GM18867 (cell line): ENCODE measurements around the gene ASCL2.

Experiments used
- ATAC-seq: cut with Tn5 transposase; IDR thresholded peaks from one replicate; pipeline ENCODE4 v1.9.1; 2021; ENCODE audit warnings: mild to moderate bottlenecking, moderate library complexity; ENCODE audit not compliant: unreplicated experiment

Gene ASCL2

GRCh38 chr11:2270322-2271076 lies at the start of gene ASCL2:
Gene ASCL2 (minus strand): TSS chr11:2270588. CDS start chr11:2270332, 256 bp downstream.
- ATAC-seq, result no peak

GRCh38 chr11:2319791-2320472 lies 49.5 kb upstream of the ASCL2 start:
- no peak for ATAC-seq

DNA sequence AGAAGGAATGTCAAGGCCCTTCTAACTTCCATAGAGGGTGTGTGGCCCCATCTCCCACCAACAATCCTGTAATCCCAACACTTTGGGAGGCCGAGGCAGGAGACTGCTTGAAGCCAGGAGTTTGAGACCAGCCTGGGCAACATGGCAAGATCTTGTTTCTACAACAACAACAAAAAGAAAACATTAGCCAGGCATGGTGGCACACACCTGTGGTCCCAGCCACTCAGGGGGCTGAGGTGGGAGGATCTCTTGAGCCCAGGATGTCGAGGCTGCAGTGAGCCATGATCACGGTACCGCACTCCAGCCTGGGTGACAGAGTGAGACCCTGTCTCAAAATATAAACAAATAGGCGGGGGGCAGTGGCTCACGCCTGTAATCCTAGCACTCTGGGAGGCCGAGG lies 48.3 kb upstream of the ASCL2 start:
- ATAC-seq, result no peak

DNA sequence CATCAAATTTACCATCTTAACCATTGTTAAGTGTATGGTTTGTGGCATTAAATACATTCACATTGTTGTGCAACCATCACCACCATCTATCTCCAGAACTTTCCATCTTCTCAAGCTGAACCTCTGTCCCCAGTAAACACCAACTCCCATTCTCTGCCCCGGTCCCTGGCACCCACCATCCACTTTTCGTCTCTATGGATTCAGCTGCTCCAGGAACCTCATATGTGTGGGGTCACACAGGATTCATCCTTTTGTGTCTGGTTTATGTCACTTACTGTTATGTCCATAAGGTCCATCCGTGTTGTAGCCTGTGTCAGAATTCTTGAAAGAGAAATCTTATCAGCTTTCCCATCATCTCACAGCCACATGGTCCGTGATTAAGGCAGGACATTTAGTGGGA lies 47.7 kb upstream of the ASCL2 start:
- no peak for ATAC-seq

GRCh38 chr11:2317354-2318050 lies 47.1 kb upstream of the ASCL2 start:
- no peak for ATAC-seq

- ATAC-seq, result no peak
These were observed 46.5 kb upstream of the ASCL2 start for GRCh38 chr11:2316963-2317244.

DNA sequence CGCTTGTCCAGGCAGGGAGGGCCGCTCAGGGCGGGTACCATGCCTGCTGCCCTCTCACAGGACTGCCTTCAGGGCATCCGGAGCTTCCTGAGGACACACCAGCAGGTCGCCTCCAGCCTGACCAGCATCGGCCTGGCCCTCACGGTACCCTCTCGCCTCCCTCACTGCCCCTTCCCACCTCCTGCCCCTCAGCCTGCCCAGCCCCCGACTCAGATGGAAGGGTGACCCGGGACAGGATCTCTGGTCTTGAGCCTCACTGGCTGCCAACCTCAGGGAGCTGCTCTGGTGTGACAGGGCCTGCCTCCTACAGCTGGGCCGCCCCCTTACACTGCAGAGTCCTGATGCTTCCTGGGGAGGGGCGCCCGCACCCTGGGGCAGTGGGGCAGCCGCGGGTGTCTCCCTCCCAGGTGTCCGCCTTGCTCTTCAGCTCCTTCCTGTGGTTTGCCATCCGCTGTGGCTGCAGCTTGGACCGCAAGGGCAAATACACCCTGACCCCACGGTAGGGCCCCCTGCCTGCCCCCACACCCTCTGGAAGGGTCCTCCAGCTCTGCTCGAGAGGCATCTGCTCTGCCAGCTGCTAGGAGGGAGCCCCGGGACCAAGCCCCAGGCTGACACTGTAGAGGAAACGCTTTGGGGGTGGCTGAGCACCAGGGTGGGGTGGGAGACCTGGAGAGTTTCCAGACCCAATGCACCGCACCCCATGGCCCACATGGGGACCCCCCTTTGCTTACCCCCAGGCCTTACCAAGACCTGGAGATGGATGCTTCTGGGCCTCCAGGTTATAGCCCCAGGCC lies 46.0 kb upstream of the ASCL2 start:
- no peak for ATAC-seq

DNA sequence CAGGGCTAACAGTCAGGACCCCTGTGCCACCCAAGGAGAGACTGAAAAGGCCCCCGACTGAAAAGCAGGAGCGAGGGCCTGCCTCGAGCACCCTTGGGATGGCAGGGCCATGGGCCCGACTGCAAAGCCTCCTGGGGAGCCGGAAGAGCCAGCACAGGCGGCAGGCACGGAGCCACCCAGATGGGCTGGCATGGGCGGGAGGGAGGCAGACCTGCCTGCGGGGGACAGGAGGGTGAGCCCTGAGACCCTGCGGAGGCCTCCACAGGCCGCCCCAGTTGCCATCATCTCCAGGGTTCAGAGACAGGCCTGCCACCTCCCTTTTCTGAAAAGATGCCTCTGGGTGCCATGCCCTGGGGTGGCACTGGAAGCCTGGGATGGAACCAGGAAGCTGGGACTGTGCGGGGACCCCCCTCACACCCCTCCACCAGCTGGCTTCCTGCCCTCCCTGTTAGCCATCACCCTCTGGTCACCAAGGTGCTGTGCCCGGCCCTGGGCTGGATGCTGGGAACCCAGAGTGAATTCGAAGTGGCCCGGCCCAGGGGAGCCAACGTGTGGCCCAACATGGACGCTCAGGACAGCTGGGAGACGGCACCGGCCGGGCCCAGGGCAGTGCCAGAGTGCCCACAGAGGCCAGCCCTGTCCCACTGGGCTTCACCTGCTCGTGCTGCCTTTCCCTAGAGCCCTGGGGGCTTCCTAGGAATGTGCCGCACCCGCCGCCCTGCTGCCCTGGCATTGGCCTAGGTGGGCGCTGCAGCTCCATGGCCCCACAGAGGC lies 45.2 kb upstream of the ASCL2 start:
- no peak for ATAC-seq

DNA sequence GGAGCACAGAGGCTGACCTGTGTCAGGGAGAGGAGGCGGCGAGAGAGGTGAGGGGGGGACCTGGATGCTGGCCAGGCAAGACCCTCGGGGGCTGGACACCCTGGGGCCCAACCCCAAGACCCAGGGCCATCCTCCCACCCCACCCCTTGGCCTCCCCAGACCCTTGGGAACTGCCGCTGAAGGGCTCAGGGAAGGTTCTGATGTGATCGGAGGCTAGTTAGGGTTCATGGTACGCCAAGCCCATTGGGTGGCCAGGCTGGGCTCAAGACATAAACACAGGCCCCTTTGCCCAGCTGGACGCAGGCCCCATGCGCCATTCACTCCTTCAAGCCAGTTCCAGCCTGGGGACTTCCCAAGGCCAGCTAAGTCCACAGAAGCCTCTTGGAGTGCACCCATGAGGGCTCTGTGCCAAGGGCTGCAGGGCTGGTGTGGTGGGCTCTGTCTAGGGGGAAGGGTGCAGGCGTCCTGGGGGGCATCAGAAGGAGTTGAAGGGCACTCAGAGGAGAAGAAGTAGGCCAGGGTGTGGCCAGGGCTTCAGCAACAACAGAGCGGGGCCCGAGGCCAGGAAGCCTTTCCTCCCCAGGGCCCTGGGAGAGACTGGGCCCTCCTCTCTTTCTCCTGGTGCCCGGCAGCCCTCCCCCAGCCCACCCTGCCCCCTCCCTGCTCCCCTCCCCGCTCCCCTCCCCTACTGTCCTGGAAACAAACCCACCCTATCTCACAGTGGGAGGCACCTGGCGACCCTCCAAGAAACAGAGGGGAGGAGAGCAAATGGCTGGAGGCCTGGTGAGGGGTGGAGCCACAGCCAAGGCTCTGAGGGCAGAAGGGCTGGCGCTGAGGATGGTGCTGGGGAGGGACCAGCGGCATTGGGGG lies 44.4 kb upstream of the ASCL2 start:
- no peak for ATAC-seq

- no peak for ATAC-seq
These were observed 43.7 kb upstream of the ASCL2 start for GRCh38 chr11:2314136-2314524.

DNA sequence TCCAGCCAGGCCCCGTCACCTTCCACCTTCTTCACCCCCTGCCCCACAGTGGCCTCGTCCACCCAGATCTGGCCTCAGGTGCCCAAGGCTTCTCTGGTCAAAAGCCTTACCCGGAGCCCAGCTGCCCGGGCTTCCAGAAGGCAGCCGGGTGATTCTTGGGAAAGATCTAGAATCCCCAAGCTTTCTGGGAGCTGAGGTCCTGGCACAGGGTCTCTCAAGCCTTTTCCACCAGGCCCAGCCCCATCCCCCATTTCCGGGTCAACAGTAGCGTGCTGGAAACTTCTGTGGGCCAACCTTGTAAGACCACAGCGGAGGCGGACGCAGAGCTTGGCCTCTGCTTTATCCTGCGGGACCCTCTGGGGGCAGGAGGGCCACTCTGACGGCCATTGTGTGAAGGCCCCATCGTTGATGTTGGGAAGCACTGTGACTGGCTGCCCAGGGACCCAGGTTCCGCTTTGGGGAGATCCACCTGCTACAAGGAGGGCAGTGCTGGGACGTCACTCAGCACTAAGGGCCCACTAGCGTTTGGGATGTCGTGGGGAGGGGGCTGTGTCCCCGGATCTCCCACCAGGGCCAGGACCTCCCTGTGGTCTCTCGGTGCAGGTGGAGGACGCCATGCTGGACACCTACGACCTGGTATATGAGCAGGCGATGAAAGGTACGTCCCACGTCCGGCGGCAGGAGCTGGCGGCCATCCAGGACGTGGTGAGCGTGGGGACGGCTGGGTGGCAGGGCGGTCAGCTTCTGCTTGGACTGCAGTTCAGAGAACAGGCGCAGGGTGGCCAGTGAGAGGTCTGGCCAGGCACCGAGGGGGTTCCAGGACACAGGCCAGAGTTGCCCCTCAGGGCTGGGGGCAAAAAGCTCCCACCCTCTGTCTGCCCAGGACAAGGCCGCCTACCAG lies 42.9 kb upstream of the ASCL2 start:
- no peak for ATAC-seq

- no peak for ATAC-seq
These were observed 42.0 kb upstream of the ASCL2 start for GRCh38 chr11:2312232-2313042.

- no peak for ATAC-seq
These were observed 41.2 kb upstream of the ASCL2 start for GRCh38 chr11:2311353-2312133.

DNA sequence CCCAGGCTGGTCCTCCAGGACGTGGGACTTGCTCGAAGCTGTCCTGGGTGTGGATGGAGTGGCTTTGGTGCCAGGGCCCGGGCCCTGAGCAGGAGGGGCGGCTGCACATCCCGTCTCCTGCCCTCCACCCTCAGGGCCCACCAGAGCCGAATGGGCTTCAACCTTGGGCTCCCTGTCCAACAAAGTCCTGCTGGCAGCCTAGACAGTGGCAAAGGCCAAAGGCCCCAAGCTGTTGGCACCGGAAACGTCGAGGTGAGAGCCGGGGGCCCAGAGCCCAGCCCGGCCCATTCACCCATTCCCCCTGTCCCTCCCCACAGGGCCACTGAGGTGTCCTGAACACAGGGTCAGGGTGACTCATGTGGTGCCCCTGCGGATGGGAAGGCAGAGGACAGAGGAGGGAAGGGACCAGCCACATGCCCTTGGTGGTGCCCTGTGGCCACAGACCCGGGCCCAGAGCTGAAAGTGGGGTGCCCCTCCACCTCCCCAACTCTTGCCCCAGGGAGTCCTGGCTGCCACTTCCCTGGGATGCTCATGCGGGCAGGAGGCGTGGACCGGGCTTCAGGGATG lies 40.5 kb upstream of the ASCL2 start:
- no peak for ATAC-seq

DNA sequence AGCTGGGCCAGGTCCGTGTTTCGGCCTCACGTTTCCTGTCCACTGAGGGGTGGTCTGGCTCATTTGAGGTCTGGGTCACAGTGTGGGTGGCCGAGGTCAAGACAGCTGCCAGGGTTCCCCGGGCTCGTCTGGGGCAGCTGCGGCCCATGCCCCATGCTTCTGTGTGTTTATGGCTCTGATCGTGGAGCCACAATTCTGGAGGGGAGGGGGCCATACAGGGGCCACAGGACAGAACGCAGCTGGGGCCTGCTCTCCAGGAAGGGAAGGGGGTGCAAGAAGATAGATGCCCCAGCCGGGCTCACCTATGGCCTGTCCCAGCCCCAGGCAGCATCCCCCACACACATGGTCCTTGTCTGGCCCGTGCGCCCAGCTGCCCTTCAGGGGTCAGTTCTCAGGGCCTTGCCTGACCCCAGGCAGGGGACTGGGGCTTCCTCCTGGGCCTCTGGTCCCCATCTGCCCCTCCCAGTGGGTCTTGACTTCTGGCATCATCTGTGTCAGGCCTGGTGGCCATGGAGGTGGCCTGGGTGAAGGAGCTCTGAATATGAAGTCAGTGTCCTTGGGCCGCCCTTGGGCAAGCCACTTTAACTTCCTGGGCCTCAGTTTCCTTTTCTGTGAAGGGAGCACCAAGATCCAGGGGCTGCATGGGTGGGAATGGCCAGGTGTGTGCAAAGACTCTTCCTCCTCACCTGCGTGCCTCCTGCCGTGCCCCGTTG lies 39.8 kb upstream of the ASCL2 start:
- ATAC-seq, result no peak
